NB4 (cell line): Measurements from ENCODE around the gene XPO5.

ENCODE experiments used
- CTCF ChIP-seq: IDR thresholded peaks from one replicate; pipeline ENCODE4 v1.5.1; 2012; ENCODE audit warnings: low read depth, low read length
- MYC ChIP-seq: IDR thresholded peaks from 2 replicates; pipeline ENCODE4 v1.6.1; 2011; ENCODE audit warnings: low read depth, low read length
- POLR2A ChIP-seq: IDR thresholded peaks from 2 replicates; pipeline ENCODE4 v1.6.1; 2011; ENCODE audit warnings: mild to moderate bottlenecking; ENCODE audit not compliant: insufficient read length; ENCODE audit errors: extremely low read depth
- TF ChIP-seq, protein P1 (sequence below): IDR thresholded peaks from 2 replicates; pipeline ENCODE4 v1.6.1; 2011; ENCODE audit warnings: low read depth, low read length

GRCh38 chr6:43604174-43604573, 28.3 kb upstream of the XPO5 start:
- no peak for TF ChIP-seq CTCF
- no peak for TF ChIP-seq POLR2A
- TF ChIP-seq MYC = no peak
- TF ChIP-seq, protein P1, sequence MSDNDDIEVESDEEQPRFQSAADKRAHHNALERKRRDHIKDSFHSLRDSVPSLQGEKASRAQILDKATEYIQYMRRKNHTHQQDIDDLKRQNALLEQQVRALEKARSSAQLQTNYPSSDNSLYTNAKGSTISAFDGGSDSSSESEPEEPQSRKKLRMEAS = no peak
